ENCODE data around the gene IFIT3. TPM values are rescaled to one million over a fixed set of nuclear protein-coding genes. Genes with fewer than 3 reads are reported as not detected.

Gene IFIT3
- total RNA-seq, 1 donor from 2014 or later = not detected

DNA sequence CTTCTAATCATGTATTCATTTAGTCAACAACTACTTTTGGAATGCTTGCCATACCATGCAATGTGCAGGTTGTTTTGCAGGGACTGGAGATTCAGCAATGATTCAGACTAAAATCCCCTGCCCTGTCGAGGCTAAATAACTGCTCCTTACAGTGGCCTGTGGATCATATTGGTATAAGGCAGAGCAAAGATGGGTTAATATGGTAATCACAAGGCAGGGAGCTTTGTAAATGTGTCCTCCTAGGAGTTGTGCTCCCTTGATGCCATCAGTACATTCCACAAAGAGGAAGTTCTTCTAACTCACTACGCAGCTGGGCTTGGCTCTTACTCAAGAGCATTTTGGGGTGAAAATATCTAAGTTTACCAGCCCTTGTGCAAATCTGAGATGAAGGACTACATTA is 26.6 kb upstream of the IFIT3 start:
- no peaks in the 10 kb centered on the region for H3F3A ChIP-seq (ENCODE audit: low read depth)
- H3K9ac ChIP-seq = no peak overlapping the region
- H3K4me3 Mint-ChIP-seq = no peak overlapping the region

DNA sequence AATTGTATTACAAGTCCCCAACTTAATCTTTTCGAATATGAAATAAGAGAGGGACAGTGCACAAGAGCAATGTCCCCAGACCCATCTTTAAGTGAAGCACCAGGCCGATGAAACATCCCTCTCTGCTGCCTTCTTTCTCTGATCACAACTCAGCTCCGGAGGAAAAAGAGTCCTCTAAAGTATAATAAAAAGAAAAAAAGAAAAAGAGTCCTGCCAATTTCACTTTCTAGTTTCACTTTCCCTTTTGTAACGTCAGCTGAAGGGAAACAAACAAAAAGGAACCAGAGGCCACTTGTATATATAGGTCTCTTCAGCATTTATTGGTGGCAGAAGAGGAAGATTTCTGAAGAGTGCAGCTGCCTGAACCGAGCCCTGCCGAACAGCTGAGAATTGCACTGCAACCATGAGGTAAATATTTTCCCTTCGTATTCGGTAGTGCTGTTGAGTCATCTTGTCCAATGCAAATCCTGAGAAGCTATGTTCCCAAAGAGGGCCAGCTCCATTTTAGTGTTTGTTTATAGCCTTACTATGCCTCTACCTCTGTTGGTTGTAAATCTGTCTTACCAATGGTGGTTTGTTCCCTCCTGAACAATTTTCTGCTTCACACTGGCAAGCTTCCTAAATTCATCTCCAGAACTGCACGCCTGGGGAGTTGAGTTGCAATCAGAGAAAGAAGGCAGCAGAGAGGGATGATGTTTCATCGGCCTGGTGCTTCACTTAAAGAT is 25.9 kb upstream of the IFIT3 start, which contains the start of gene IFIT2:
IFIT2 (plus strand) TSS at position 326 of the 725 bp plus-strand sequence; CDS start at position 404, 78 bp downstream.
- H3K4me3 ChIP-seq = no peak within 1 kb of the TSS
- H3K36me3 ChIP-seq = no peaks in the 10 kb centered on the region
- no peak within 1 kb of the TSS for H3K9ac ChIP-seq
- Mint-ChIP-seq H3K4me1 (peaks cover 5% of the 10 kb centered on the region), H3K27ac (peak within 1 kb of the TSS; percentile 58), H3K27me3 (ENCODE audit: insufficient read depth, low read depth) (no peaks in the 10 kb centered on the region), H3K4me3 (no peak within 1 kb of the TSS), H3K36me3 (peaks cover 3% of the 10 kb centered on the region), H3K9me3 (peaks cover 11% of the 10 kb centered on the region)
- no peaks in the 10 kb centered on the region for H3K9me3 ChIP-seq (ENCODE audit: low read depth)
- no peaks in the 10 kb centered on the region for H3K79me2 ChIP-seq (ENCODE audit: low read depth)
- TF ChIP-seq EZH2 (IDR thresholded peaks at IDR 0.05) (no peak), EZH2phosphoT487 (IDR thresholded peaks at IDR 0.05) (no peak)
- TF ChIP-seq, protein P1, sequence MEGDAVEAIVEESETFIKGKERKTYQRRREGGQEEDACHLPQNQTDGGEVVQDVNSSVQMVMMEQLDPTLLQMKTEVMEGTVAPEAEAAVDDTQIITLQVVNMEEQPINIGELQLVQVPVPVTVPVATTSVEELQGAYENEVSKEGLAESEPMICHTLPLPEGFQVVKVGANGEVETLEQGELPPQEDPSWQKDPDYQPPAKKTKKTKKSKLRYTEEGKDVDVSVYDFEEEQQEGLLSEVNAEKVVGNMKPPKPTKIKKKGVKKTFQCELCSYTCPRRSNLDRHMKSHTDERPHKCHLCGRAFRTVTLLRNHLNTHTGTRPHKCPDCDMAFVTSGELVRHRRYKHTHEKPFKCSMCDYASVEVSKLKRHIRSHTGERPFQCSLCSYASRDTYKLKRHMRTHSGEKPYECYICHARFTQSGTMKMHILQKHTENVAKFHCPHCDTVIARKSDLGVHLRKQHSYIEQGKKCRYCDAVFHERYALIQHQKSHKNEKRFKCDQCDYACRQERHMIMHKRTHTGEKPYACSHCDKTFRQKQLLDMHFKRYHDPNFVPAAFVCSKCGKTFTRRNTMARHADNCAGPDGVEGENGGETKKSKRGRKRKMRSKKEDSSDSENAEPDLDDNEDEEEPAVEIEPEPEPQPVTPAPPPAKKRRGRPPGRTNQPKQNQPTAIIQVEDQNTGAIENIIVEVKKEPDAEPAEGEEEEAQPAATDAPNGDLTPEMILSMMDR (IDR thresholded peaks at IDR 0.05) = no peak
- no peak within 1 kb of the TSS for H3K27ac ChIP-seq
- DNase-seq (ENCODE audit: low spot score) = no peak
- no peak within 1 kb of the TSS for H3K4me2 ChIP-seq
- H2AFZ ChIP-seq (replicated peaks) = peak within 1 kb of the TSS; percentile 30
- H3F3A ChIP-seq (ENCODE audit: low read depth) = no peaks in the 10 kb centered on the region
- H3K27me3 ChIP-seq = no peaks in the 10 kb centered on the region
- H3K4me1 ChIP-seq = no peaks in the 10 kb centered on the region
- no peaks in the 10 kb centered on the region for H4K20me1 ChIP-seq (ENCODE audit: low read depth)

More for the DNA sequence above, 26.6 kb upstream of the IFIT3 start:
- TF ChIP-seq EZH2 (IDR thresholded peaks at IDR 0.05) (no peak), EZH2phosphoT487 (IDR thresholded peaks at IDR 0.05) (no peak)
- TF ChIP-seq, protein P1 (IDR thresholded peaks at IDR 0.05) = no peak
- Mint-ChIP-seq H3K36me3 (peaks cover 3% of the 10 kb centered on the region), H3K27ac (no peak overlapping the region), H3K27me3 (ENCODE audit: insufficient read depth, low read depth) (no peaks in the 10 kb centered on the region), H3K9me3 (peaks cover 11% of the 10 kb centered on the region), H3K4me1 (peaks cover 5% of the 10 kb centered on the region)
- H2AFZ ChIP-seq (replicated peaks) = no peak overlapping the region
- no peaks in the 10 kb centered on the region for H3K4me1 ChIP-seq
- no peak for DNase-seq (ENCODE audit: low spot score)
- no peaks in the 10 kb centered on the region for H4K20me1 ChIP-seq (ENCODE audit: low read depth)
- no peak overlapping the region for H3K27ac ChIP-seq
- no peak overlapping the region for H3K4me3 ChIP-seq
- H3K4me2 ChIP-seq = no peak overlapping the region
- H3K79me2 ChIP-seq (ENCODE audit: low read depth) = no peaks in the 10 kb centered on the region
- no peaks in the 10 kb centered on the region for H3K27me3 ChIP-seq
- no peaks in the 10 kb centered on the region for H3K9me3 ChIP-seq (ENCODE audit: low read depth)
- no peaks in the 10 kb centered on the region for H3K36me3 ChIP-seq

DNA sequence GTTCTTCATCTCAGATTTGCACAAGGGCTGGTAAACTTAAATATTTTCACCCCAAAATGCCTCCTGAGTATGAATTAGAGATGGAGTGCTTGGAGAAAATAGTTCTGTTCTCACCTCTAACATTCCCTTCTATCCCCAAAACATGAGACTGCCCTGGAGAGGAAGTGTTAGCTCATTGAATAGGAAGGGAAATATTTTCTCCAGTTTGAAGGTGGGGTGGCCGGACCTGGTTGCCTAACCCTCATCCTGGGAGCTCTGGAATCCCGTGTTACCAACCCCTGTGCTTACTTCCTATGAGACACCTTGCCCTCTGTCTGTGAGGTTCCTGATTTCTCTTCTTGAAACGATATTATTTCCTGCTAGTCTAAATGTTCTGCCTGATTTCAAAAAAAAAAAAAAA is 25.2 kb upstream of the IFIT3 start:
- H3K27ac ChIP-seq = no peak overlapping the region
- TF ChIP-seq EZH2 (IDR thresholded peaks at IDR 0.05) = no peak
- TF ChIP-seq EZH2phosphoT487 (IDR thresholded peaks at IDR 0.05) = no peak
- TF ChIP-seq, protein P1 (IDR thresholded peaks at IDR 0.05) = no peak
- H3K4me1 Mint-ChIP-seq = peaks cover 5% of the 10 kb centered on the region
- no peaks in the 10 kb centered on the region for H3K36me3 ChIP-seq
- no peak overlapping the region for H3K9ac ChIP-seq
- H3K27me3 ChIP-seq = no peaks in the 10 kb centered on the region
- H3K4me3 Mint-ChIP-seq = no peak overlapping the region
- no peaks in the 10 kb centered on the region for H3K4me1 ChIP-seq
- DNase-seq (ENCODE audit: low spot score) = no peak
- H3K4me3 ChIP-seq = no peak overlapping the region
- H3K36me3 Mint-ChIP-seq = peaks cover 3% of the 10 kb centered on the region
- H3K9me3 Mint-ChIP-seq = peaks cover 11% of the 10 kb centered on the region
- no peaks in the 10 kb centered on the region for H4K20me1 ChIP-seq (ENCODE audit: low read depth)
- no peak overlapping the region for H3K4me2 ChIP-seq
- H3K79me2 ChIP-seq (ENCODE audit: low read depth) = no peaks in the 10 kb centered on the region
- no peaks in the 10 kb centered on the region for H3F3A ChIP-seq (ENCODE audit: low read depth)
- no peaks in the 10 kb centered on the region for H3K9me3 ChIP-seq (ENCODE audit: low read depth)
- H2AFZ ChIP-seq (replicated peaks) = peak overlapping the region; percentile 30
- H3K27me3 Mint-ChIP-seq (ENCODE audit: insufficient read depth, low read depth) = no peaks in the 10 kb centered on the region
- H3K27ac Mint-ChIP-seq = no peak overlapping the region

Measured in neural progenitor cell (in vitro differentiated cells).